ENCODE data around the gene ARHGAP15. TPM values are rescaled to one million over a fixed set of nuclear protein-coding genes. Genes with fewer than 3 reads are reported as not detected.

The ARHGAP15 gene
- total RNA-seq, 1 experiment from 2014 or later: 0.41 TPM

GRCh38 chr2:143588746-143589145, 459.5 kb downstream of the ARHGAP15 start:
- ChIA-PET POLR2A (no interaction called here), CTCF (no interaction called here)
- no peaks in the 10 kb centered on the region for H3K27me3 ChIP-seq (ENCODE audit: control insufficient read depth, insufficient read depth, low read length)
- in situ Hi-C loops (cut with HindIII; ENCODE audit: low pct_unique_long_range_greater_than_20kb, low sequenced_read_pairs): no loop called here
- H3K9me3 ChIP-seq (ENCODE audit: control insufficient read depth, insufficient read depth, low read depth, low read length): no peaks in the 10 kb centered on the region
- no peaks in the 10 kb centered on the region for H3K4me1 ChIP-seq (ENCODE audit: control insufficient read depth, insufficient read depth, low read length)
- H3K36me3 ChIP-seq (ENCODE audit: control insufficient read depth, insufficient read depth, low read length): no peaks in the 10 kb centered on the region
- TF ChIP-seq SIN3A (IDR thresholded peaks at IDR 0.05; ENCODE audit: borderline replicate concordance, insufficient read depth, low read depth, low read length) (no peak), CTCF (IDR thresholded peaks at IDR 0.05) (no peak), REST (IDR thresholded peaks at IDR 0.05; ENCODE audit: insufficient read depth in 1 of 2, low read depth in 2 of 2, low read length in 1 of 2) (no peak), POLR2AphosphoS5 (IDR thresholded peaks at IDR 0.05; ENCODE audit: low read depth, low read length) (no peak), TCF7L2 (IDR thresholded peaks at IDR 0.05; ENCODE audit: low read depth, low read length) (no peak)
- intact Hi-C loops (cut with micrococcal nuclease; ENCODE audit: unreplicated experiment): no loop called here
- H3K27ac ChIP-seq (ENCODE audit: low read length): no peak overlapping the region
- no TSS peak for BruUV-seq (replicated peaks)
- ATAC-seq: no peak
- H3K4me3 ChIP-seq (ENCODE audit: low read depth in 2 of 2, low read length in 2 of 2): no peak overlapping the region
- DNase-seq (ENCODE audit: low read depth, low spot score): no peak

GRCh38 chr2:143594161-143594560, 464.9 kb downstream of the ARHGAP15 start:
- Histone ChIP-seq H3K27ac (ENCODE audit: low read length) (no peak overlapping the region), H3K9me3 (ENCODE audit: control insufficient read depth, insufficient read depth, low read depth, low read length) (no peaks in the 10 kb centered on the region), H3K4me3 (ENCODE audit: low read depth in 2 of 2, low read length in 2 of 2) (no peak overlapping the region), H3K4me1 (ENCODE audit: control insufficient read depth, insufficient read depth, low read length) (no peaks in the 10 kb centered on the region), H3K27me3 (ENCODE audit: control insufficient read depth, insufficient read depth, low read length) (no peaks in the 10 kb centered on the region), H3K36me3 (ENCODE audit: control insufficient read depth, insufficient read depth, low read length) (no peaks in the 10 kb centered on the region)
- no peak for ATAC-seq
- in situ Hi-C loops (cut with HindIII; ENCODE audit: low pct_unique_long_range_greater_than_20kb, low sequenced_read_pairs) (no loop called here), intact Hi-C loops (cut with micrococcal nuclease; ENCODE audit: unreplicated experiment) (no loop called here)
- ChIA-PET CTCF (no interaction called here), POLR2A (no interaction called here)
- TF ChIP-seq SIN3A (IDR thresholded peaks at IDR 0.05; ENCODE audit: borderline replicate concordance, insufficient read depth, low read depth, low read length) (no peak), TCF7L2 (IDR thresholded peaks at IDR 0.05; ENCODE audit: low read depth, low read length) (no peak), REST (IDR thresholded peaks at IDR 0.05; ENCODE audit: insufficient read depth in 1 of 2, low read depth in 2 of 2, low read length in 1 of 2) (no peak), CTCF (IDR thresholded peaks at IDR 0.05) (no peak), POLR2AphosphoS5 (IDR thresholded peaks at IDR 0.05; ENCODE audit: low read depth, low read length) (no peak)
- BruUV-seq (replicated peaks): no TSS peak
- no peak for DNase-seq (ENCODE audit: low read depth, low spot score)
